Right atrium auricular region (tissue), 2 donors: Measurements from ENCODE around the gene FLT1. TPM values are rescaled to one million over a fixed set of nuclear protein-coding genes. Genes with fewer than 3 reads are reported as not detected.

Experiments
- DNase-seq: peaks from one replicate; pipeline ENCODE4 v3.0.0-alpha.2; 2019; ENCODE audit warnings: low spot score
- H3K27ac ChIP-seq, 2 donors: fragments of 200-600 bp; sonication (generic); 1 replicate in 1 of 2; 2 replicates in 1 of 2; pipeline ENCODE4 v1.5.1; 2016 to 2019
- H3K27me3 ChIP-seq, 2 donors: fragments of 200-600 bp; sonication (generic); one replicate each; pipeline versions ENCODE4 v1.5.1 to v1.6.0; 2017 to 2019
- H3K36me3 ChIP-seq: fragments of 200-600 bp; sonication (generic); one replicate; pipeline ENCODE4 v1.5.1; 2016
- H3K4me1 ChIP-seq, 2 donors: fragments of 200-600 bp; sonication (generic); one replicate each; pipeline versions ENCODE4 v1.5.1 to v1.6.0; 2017 to 2019
- H3K4me3 ChIP-seq, 2 donors: fragments of 200-600 bp; sonication (generic); 1 replicate in 1 of 2; 2 replicates in 1 of 2; pipeline ENCODE4 v1.5.1; 2017 to 2019; ENCODE audit warnings: mild to moderate bottlenecking in 1 of 2, moderate library complexity in 1 of 2
- H3K9me3 ChIP-seq, 2 donors: fragments of 200-600 bp; sonication (generic); one replicate each; pipeline ENCODE4 v1.5.1; 2019
- total RNA-seq, 2 donors: library from RNA; depleted of rRNA; stranded (reverse); fragments of >200 nt; gene quantifications; one replicate each; pipeline ENCODE4 v1.1.0, GENCODE V29; 2016
- TF ChIP-seq, protein P1 (sequence below), 2 donors: fragments of 200-600 bp; sonication (generic); IDR thresholded peaks; one replicate each; pipeline ENCODE4 v1.5.1; 2019; ENCODE audit warnings: antibody characterized with exemption in 2 of 2

Gene FLT1
- total RNA-seq, 2 donors from 2014 or later, result 40.0 to 51.3 TPM

GRCh38 chr13:28421676-28422410 lies 73.1 kb downstream of the FLT1 start:
- DNase-seq, result no peak
- Histone ChIP-seq H3K27ac (no peak overlapping the region), H3K36me3 (peaks cover 5% of the 10 kb centered on the region), H3K9me3 (no peaks in the 10 kb centered on the region), H3K4me1 (no peaks in the 10 kb centered on the region), H3K4me3 (no peak overlapping the region), H3K27me3 (no peaks in the 10 kb centered on the region)
- TF ChIP-seq, protein P1, sequence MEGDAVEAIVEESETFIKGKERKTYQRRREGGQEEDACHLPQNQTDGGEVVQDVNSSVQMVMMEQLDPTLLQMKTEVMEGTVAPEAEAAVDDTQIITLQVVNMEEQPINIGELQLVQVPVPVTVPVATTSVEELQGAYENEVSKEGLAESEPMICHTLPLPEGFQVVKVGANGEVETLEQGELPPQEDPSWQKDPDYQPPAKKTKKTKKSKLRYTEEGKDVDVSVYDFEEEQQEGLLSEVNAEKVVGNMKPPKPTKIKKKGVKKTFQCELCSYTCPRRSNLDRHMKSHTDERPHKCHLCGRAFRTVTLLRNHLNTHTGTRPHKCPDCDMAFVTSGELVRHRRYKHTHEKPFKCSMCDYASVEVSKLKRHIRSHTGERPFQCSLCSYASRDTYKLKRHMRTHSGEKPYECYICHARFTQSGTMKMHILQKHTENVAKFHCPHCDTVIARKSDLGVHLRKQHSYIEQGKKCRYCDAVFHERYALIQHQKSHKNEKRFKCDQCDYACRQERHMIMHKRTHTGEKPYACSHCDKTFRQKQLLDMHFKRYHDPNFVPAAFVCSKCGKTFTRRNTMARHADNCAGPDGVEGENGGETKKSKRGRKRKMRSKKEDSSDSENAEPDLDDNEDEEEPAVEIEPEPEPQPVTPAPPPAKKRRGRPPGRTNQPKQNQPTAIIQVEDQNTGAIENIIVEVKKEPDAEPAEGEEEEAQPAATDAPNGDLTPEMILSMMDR (IDR thresholded peaks at IDR 0.05), result no peak

GRCh38 chr13:28420704-28421103 lies 74.2 kb downstream of the FLT1 start:
- no peak overlapping the region for H3K4me3 ChIP-seq
- no peak overlapping the region for H3K27ac ChIP-seq
- DNase-seq, result no peak
- TF ChIP-seq, protein P1 (IDR thresholded peaks at IDR 0.05), result no peak
- no peaks in the 10 kb centered on the region for H3K9me3 ChIP-seq
- peaks cover 5% of the 10 kb centered on the region for H3K36me3 ChIP-seq
- no peaks in the 10 kb centered on the region for H3K4me1 ChIP-seq
- no peaks in the 10 kb centered on the region for H3K27me3 ChIP-seq

DNA sequence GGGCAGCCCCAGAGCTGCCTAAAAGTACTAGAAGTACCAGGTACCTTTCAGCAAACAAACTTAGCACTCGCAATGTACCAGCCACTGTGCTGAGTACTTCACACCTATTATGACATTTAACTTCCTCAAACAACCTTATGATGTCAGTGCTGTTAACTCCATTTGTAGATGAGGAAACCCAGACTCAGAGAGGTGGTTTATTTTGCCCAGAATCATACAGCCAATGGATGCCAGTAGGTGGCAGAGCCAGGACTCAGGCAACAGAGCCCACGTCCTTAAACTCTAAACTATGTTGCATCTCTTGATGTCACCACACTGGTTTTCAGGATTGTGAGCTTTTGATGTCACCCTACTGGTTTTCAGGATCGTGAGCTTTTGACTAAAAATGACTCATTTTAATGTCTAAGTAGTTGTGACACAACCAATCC lies 78.9 kb downstream of the FLT1 start:
- Histone ChIP-seq H3K36me3 (peaks cover 5% of the 10 kb centered on the region), H3K4me3 (no peak overlapping the region), H3K4me1 (peaks cover 0 to 6% of the 10 kb centered on the region in 2 donors), H3K9me3 (no peaks in the 10 kb centered on the region), H3K27me3 (no peaks in the 10 kb centered on the region), H3K27ac (no peak overlapping the region)
- DNase-seq, result no peak
- TF ChIP-seq, protein P1 (IDR thresholded peaks at IDR 0.05), result no peak

GRCh38 chr13:28413999-28414398 lies 80.9 kb downstream of the FLT1 start:
- Histone ChIP-seq H3K27ac (no peak overlapping the region), H3K9me3 (no peaks in the 10 kb centered on the region), H3K4me1 (peaks cover 0 to 18% of the 10 kb centered on the region in 2 donors), H3K4me3 (no peak overlapping the region), H3K27me3 (no peaks in the 10 kb centered on the region), H3K36me3 (no peaks in the 10 kb centered on the region)
- DNase-seq, result no peak
- TF ChIP-seq, protein P1 (IDR thresholded peaks at IDR 0.05), result no peak

DNA sequence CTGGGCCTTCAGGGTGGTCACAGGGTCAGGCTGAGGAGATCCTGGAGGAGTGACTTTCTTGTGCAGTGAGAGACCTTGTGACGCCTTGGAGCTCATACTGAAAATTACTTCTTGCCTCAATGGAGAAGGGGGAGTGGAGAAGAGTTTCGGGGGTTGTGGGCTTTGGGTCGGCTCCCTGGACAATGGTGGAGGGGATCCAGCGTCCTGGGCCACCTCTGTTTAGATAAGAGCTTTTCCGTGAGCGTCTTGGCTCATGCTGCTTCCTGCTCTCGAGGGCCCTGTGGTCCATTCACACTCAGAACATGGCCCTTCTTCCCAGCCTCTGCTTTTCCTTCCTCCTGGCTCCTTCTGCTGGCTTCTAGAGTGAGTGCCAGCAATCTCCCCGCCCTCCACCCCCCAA lies 81.9 kb downstream of the FLT1 start:
- Histone ChIP-seq H3K27ac (peak overlapping the region; percentile 31 to 32), H3K4me3 (no peak overlapping the region), H3K9me3 (no peaks in the 10 kb centered on the region), H3K27me3 (no peaks in the 10 kb centered on the region), H3K36me3 (no peaks in the 10 kb centered on the region), H3K4me1 (peaks cover 0 to 28% of the 10 kb centered on the region in 2 donors)
- no peak for DNase-seq
- TF ChIP-seq, protein P1 (IDR thresholded peaks at IDR 0.05), result no peak
